Measurements from ENCODE around the gene SOHLH1.

SOHLH1 gene

DNA sequence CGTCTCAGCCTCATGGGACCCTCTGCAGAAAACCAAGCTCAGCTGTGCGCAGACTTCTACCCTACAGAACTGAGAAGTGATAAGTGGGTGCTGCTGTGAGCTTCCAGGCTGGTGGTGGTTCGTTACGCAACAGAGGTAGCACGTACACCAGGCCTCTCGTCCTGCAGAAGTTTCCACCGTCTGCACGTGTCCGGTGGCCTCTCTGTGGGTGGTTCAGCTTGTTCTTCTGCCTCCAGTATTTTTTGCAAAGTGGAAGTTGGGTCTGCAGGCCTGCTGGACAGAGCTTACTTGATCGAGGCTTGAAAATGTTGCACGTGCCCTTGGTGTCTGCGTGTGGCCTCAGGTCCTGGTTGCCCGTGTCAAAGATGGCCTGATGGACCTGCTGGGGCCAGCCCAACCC lies 30.2 kb upstream of the SOHLH1 start:
- TF ChIP-seq REST (IDR thresholded peaks at IDR 0.05; ENCODE audit: low read depth) (0 out of 2 replicates have a peak, but pooled peaks have one; percentile 22), FOXM1 (IDR thresholded peaks at IDR 0.05; ENCODE audit: borderline replicate concordance, low read depth) (no peak)

DNA sequence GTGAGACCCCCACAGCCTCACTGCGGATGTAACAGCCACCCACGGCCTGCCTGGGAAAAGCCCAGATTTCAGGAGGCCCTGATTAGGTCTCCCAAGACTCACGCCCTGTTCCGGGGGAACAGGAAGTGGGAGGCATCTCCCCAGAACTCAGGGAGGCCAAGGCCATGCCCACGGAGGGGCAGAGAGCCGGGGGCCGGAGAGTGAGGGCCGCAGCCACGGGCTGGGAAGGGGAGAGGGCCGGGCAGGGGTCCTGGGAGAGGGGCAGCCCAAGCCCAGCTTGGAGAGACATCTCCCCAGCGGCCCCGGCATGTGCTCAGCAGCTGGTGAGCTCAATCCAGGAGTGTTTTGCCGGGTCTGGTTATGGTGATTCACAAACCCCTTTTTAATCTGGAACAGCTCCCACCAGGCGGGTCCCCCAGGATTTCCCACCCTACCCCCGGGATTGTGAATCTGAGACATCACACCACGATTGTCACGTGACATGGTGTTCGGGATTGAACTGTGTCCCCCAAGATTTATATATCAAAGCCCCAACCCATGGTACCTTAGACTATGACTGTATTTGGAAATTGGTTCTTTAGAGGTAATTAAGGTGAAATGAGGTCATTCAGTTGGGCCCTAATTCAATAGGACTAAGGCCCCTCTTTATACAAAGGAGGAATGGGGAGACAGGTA lies 29.3 kb upstream of the SOHLH1 start:
- TF ChIP-seq EGR1 (IDR thresholded peaks at IDR 0.05) = no peak
- TF ChIP-seq TCF12 (IDR thresholded peaks at IDR 0.05; ENCODE audit: low read depth) = no peak

DNA sequence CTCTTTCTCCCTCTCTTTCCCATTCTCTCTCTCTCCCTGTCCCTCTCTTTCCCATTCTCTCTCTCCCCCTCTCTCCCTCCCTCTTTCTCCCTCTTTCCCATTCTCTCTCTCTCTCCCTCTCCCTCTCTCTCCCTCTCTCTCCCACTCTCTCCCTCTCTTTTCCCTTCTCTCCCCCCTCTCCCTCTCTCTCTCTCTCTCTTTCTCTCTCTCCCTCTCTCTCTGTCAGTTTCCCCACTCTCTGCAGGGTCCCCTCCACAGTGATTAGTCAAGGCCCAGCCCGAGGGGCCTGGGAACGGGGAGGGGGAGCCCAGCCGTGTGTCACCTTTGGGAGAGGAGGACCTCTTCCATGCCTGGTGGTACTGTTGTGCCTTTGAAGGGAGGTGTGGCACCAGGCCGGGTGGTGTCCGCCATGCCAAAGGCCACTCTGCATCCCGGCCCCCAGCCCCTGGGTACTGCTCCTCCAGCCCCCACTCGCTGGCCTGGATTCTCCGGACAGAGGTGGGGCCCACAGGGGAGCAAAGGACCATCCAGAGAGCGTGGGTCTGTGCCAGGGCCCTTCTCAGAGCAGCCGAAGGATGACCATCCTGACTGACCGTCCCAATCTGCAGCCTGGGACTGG lies 28.1 kb upstream of the SOHLH1 start:
- TF ChIP-seq REST (IDR thresholded peaks at IDR 0.05; ENCODE audit: low read depth) = no peak
- TF ChIP-seq CEBPB (IDR thresholded peaks at IDR 0.05) = no peak
- no peak for TF ChIP-seq YY1 (IDR thresholded peaks at IDR 0.05; ENCODE audit: low read depth)
- TF ChIP-seq TCF12 (IDR thresholded peaks at IDR 0.05; ENCODE audit: low read depth) = no peak
- TF ChIP-seq TAF1 (IDR thresholded peaks at IDR 0.05; ENCODE audit: low read depth) = no peak

DNA sequence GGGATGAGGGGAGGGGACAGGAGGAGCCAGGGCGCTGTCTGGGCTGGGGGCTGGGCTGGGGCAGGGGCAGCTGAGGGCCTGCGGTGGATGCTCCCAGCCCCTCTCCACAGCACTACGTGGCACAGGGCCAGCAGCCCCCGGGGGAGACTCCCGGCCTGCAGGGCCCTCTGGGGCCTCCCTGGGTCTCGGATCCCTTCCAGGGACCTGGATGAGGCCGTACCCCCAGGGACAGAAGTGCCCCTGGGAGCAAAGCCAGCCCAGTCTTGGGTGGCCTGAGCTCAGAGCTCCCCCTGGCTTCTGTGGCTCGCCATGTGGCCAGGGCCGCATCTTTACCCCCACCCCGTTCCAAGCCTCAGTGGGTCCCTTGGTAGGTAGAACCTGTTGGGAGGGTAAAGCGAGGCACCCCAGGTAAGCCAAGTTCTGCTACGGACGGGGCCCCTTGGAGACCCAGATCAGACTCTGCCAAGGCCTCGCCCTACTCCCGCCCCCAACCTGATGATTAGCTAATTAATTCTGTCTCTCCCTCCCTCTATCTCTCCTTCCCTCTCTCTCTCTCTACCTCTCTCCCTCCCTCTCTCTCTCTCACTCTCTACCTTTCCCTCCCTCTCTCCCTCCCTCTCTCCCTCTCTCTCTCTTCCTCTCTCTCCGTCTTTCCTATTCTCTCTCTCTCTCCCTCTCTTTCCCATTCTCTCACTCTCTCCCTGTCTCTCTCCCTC lies 27.0 kb upstream of the SOHLH1 start:
- TF ChIP-seq RAD21 (IDR thresholded peaks at IDR 0.05; ENCODE audit: low read depth) (peak; percentile 38; the same call in 1 of the 2 replicates), TAF1 (IDR thresholded peaks at IDR 0.05; ENCODE audit: low read depth) (no peak)

DNA sequence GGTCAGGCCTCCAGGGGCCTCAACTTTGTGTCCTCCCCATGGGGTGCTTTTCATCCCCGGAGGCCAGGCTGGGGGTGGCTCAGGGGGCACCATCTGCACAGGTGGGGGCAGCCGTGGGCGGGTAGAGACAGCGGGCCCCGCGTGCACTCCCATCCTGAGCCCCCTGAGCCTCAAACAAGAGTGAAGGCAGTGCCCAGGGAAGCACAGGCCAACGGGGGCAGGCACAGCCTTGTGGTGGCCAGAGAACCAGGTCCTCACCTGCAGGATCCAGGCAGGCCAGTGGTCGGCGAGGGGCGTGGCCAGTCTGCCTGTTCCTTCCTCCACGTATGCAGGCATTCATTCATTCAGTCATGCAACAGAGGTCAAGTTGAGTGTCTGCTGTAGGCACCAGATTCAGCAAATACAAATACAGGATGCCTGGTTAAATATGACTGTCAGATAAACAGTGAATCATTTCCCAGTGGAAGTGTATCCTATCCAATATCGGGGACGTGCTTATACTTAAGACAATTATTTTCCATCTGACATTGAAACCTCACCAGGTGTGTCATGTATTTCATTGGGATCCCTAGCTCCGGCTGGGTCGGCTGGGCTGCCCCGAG lies 25.0 kb upstream of the SOHLH1 start:
- TF ChIP-seq FOXM1 (IDR thresholded peaks at IDR 0.05; ENCODE audit: borderline replicate concordance, low read depth) = no peak

DNA sequence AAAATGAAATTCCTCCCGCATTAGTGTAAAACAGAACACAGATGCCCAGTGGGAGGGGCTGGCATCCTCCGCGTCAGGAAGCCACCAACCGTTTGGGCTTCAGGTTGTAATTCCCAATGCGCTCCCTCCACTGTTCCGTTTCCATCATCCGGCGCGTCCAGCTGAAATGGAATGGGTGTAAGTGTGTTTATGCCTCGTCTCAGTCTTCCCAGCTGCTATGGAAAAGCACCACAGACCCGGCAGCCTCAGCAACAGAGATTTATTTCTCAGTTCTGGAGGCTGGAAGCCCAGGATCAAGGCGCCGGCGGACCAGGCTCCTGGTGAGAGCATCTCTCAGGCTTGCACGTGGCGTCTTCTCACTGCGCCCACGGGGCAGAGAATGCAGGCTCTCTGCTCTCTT lies 23.1 kb upstream of the SOHLH1 start:
- TF ChIP-seq REST (IDR thresholded peaks at IDR 0.05; ENCODE audit: low read depth) (no peak), YY1 (IDR thresholded peaks at IDR 0.05; ENCODE audit: low read depth) (no peak), CREB1 (IDR thresholded peaks at IDR 0.05; ENCODE audit: low read depth) (no peak), CEBPB (IDR thresholded peaks at IDR 0.05) (no peak), ZBTB7A (IDR thresholded peaks at IDR 0.05; ENCODE audit: low read depth) (no peak), TCF12 (IDR thresholded peaks at IDR 0.05; ENCODE audit: low read depth) (no peak)

DNA sequence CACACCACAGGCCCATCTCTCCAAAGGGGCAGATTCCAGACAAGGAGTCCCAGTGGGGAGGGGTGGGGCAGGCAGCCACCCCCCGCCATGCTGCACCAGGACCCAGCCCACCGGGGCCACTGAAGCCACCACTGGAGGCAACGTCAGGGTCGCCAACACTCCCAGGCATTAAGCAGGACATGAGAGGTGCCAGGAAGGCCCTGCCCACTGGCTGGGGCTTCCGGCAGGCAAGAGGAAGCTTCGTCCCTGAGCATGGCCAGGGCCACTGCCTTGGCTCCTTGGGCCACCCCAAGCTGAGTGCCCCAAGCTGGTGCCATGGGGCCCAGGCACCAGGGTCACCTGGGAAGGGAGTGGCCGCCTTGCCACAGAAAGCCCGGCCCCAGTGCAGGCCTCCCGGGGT lies 20.2 kb upstream of the SOHLH1 start:
- TF ChIP-seq MAX (IDR thresholded peaks at IDR 0.05) = no peak
- TF ChIP-seq REST (IDR thresholded peaks at IDR 0.05; ENCODE audit: low read depth) = no peak
- no peak for TF ChIP-seq TCF12 (IDR thresholded peaks at IDR 0.05; ENCODE audit: low read depth)
- TF ChIP-seq FOXM1 (IDR thresholded peaks at IDR 0.05; ENCODE audit: borderline replicate concordance, low read depth) = no peak
- TF ChIP-seq NFIC (IDR thresholded peaks at IDR 0.05) = no peak
- TF ChIP-seq, protein P1, sequence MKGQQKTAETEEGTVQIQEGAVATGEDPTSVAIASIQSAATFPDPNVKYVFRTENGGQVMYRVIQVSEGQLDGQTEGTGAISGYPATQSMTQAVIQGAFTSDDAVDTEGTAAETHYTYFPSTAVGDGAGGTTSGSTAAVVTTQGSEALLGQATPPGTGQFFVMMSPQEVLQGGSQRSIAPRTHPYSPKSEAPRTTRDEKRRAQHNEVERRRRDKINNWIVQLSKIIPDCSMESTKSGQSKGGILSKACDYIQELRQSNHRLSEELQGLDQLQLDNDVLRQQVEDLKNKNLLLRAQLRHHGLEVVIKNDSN (IDR thresholded peaks at IDR 0.05) = no peak
- no peak for TF ChIP-seq RAD21 (IDR thresholded peaks at IDR 0.05; ENCODE audit: low read depth)
- TF ChIP-seq TEAD4 (IDR thresholded peaks at IDR 0.05) = no peak
- no peak for TF ChIP-seq EGR1 (IDR thresholded peaks at IDR 0.05)
- TF ChIP-seq TAF1 (IDR thresholded peaks at IDR 0.05; ENCODE audit: low read depth) = no peak
- no peak for TF ChIP-seq CEBPB (IDR thresholded peaks at IDR 0.05)
- no peak for TF ChIP-seq CREB1 (IDR thresholded peaks at IDR 0.05; ENCODE audit: low read depth)
- no peak for TF ChIP-seq YY1 (IDR thresholded peaks at IDR 0.05; ENCODE audit: low read depth)
- no peak for TF ChIP-seq EP300 (IDR thresholded peaks at IDR 0.05; ENCODE audit: borderline replicate concordance)
- TF ChIP-seq ZBTB7A (IDR thresholded peaks at IDR 0.05; ENCODE audit: low read depth) = no peak
